Neuron (in vitro differentiated cells): ENCODE results near the gene NME7.
A peak's percentile ranks its signal among the peaks of the same experiment; 100 is the strongest.

ENCODE experiments used
- H2AFZ ChIP-seq: one replicate; pipeline ENCODE4 v1.6.1; 2013; ENCODE audit warnings: low read depth, mild to moderate bottlenecking, inconsistent platforms, low read length, moderate library complexity
- H3K27me3 ChIP-seq: one replicate; pipeline ENCODE4 v1.6.1; 2013; ENCODE audit warnings: low read length; ENCODE audit not compliant: insufficient read depth
- H3K36me3 ChIP-seq: one replicate; pipeline ENCODE4 v1.6.1; 2013; ENCODE audit warnings: low read length; ENCODE audit not compliant: insufficient read depth
- H3K4me1 ChIP-seq: one replicate; pipeline ENCODE4 v1.6.1; 2013; ENCODE audit warnings: low read length; ENCODE audit not compliant: insufficient read depth
- H3K4me3 ChIP-seq: 2 replicates; pipeline ENCODE4 v1.5.1; 2013; ENCODE audit warnings: mild to moderate bottlenecking, low read length, moderate library complexity
- H3K9me3 ChIP-seq: one replicate; pipeline ENCODE4 v1.6.1; 2013; ENCODE audit warnings: low read length

Gene NME7

DNA sequence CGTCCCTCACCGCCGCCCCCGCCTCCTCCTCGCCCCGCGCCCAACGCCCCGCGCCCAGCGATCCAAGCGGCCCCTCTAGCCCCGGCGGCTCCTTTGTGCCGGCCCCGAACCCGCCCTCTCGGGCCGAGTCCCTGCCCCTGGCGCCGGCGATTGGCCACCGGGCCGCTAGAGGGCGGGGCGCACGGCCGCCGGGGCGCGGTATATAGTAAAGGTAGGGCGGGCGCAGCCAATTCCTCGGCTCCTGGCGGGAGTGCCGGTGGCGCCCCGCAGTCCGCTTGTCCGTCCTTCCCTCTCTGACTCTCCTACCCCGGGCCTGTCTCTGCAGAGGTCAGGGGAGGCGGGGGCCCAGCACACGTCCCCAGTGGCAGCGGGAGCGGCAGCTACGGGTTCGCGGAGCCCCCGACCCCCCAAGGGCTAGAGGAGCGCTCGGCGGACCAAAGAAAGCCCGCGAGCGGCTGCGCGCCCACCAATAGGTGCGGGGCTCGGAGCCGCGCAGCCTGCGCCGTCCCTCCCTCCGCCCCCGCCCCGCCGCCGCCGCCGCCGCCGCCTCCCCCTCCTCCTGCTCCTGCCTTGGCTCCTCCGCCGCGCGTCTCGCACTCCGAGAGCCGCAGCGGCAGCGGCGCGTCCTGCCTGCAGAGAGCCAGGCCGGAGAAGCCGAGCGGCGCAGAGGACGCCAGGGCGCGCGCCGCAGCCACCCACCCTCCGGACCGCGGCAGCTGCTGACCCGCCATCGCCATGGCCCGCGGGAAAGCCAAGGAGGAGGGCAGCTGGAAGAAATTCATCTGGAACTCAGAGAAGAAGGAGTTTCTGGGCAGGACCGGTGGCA is 261.3 kb downstream of the NME7 start, which contains the start of gene ATP1B1:
Gene ATP1B1, plus strand, starts transcription at position 596 of the 826 bp plus-strand sequence. Its CDS starts 140 bp downstream, at position 736.
- H3K9me3 ChIP-seq: no peaks in the 10 kb centered on the region
- peak within 1 kb of the TSS; percentile 80 for H2AFZ ChIP-seq
- no peaks in the 10 kb centered on the region for H3K27me3 ChIP-seq
- peaks cover 3% of the 10 kb centered on the region for H3K36me3 ChIP-seq
- peaks cover 51% of the 10 kb centered on the region for H3K4me1 ChIP-seq
- peak within 1 kb of the TSS; percentile 62 for H3K4me3 ChIP-seq

DNA sequence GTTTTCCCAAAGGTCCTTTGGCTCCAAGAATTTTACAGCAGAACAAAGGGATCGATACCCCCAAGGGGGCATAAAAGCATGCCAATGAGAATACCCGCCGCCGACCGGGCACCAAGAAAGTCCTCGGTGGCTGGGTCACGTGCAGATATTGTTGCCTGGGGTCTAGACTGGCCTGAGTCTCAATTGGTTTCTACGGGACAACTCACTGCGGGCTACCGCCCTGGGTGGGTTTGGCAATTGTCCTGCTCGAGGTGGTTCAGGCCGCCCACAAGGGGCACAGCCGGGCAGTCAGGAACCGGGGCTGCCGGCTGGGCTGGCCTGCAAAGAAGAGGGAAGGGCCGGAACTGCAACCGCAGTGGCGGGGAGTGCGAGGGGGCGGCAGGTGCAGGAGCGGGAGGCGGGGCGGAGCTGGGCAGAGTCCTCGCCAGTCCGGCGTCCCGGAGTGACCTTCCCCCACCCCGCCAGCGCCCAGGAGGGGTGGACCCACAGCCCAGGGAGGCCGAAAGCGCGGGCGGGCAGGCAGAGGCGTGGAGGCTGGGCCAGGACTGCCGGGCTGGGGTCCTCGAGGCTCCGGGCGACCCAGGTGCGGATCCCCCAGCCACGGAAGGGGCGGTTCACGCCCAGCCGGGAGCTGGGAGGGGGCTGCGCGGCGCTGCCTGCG is 262.0 kb downstream of the NME7 start:
- Histone ChIP-seq H3K4me3 (peak overlapping the region; percentile 62), H3K9me3 (no peaks in the 10 kb centered on the region), H2AFZ (peak overlapping the region; percentile 80), H3K4me1 (peaks cover 48% of the 10 kb centered on the region), H3K27me3 (no peaks in the 10 kb centered on the region), H3K36me3 (no peaks in the 10 kb centered on the region)

- H3K9me3 ChIP-seq: no peaks in the 10 kb centered on the region
- H3K4me1 ChIP-seq: peaks cover 43% of the 10 kb centered on the region
- peak overlapping the region; percentile 80 for H2AFZ ChIP-seq
- no peaks in the 10 kb centered on the region for H3K36me3 ChIP-seq
- peak overlapping the region; percentile 62 for H3K4me3 ChIP-seq
- no peaks in the 10 kb centered on the region for H3K27me3 ChIP-seq
Measured at GRCh38 chr1:169105087-169105433, 262.5 kb downstream of the NME7 start.

- H3K27me3 ChIP-seq: no peaks in the 10 kb centered on the region
- no peak overlapping the region for H3K4me3 ChIP-seq
- H2AFZ ChIP-seq: no peak overlapping the region
- no peaks in the 10 kb centered on the region for H3K9me3 ChIP-seq
- peaks cover 27% of the 10 kb centered on the region for H3K4me1 ChIP-seq
- no peaks in the 10 kb centered on the region for H3K36me3 ChIP-seq
Measured at GRCh38 chr1:169103480-169103893, 264.1 kb downstream of the NME7 start.

DNA sequence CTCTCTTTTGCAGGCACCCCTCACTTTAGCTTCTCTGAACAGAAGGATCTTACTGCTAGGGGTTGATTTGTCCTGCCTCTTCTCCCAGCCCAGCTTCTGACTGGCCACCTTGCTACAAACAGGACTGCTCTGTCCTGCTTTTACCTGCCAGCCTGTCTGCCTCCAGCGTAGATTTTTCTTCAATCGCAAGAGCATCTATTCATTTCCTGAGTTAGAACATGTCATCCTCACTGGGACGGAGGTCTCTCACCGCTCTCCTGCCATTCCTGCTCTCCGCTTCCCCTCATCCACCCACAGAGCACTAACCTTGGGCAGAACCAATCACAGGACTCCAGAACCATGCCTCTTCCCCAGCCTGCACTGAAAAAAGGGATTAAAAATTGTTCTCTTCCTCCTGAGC is 264.6 kb downstream of the NME7 start:
- Histone ChIP-seq H3K36me3 (no peaks in the 10 kb centered on the region), H3K9me3 (no peaks in the 10 kb centered on the region), H3K4me1 (peaks cover 22% of the 10 kb centered on the region), H3K27me3 (no peaks in the 10 kb centered on the region), H2AFZ (no peak overlapping the region), H3K4me3 (no peak overlapping the region)

GRCh38 chr1:169102567-169102966 is 265.0 kb downstream of the NME7 start:
- H3K9me3 ChIP-seq: no peaks in the 10 kb centered on the region
- H2AFZ ChIP-seq: no peak overlapping the region
- peaks cover 18% of the 10 kb centered on the region for H3K4me1 ChIP-seq
- no peaks in the 10 kb centered on the region for H3K36me3 ChIP-seq
- no peaks in the 10 kb centered on the region for H3K27me3 ChIP-seq
- no peak overlapping the region for H3K4me3 ChIP-seq

- no peaks in the 10 kb centered on the region for H3K36me3 ChIP-seq
- peaks cover 18% of the 10 kb centered on the region for H3K4me1 ChIP-seq
- H3K27me3 ChIP-seq: no peaks in the 10 kb centered on the region
- no peaks in the 10 kb centered on the region for H3K9me3 ChIP-seq
- no peak overlapping the region for H3K4me3 ChIP-seq
- no peak overlapping the region for H2AFZ ChIP-seq
Measured at GRCh38 chr1:169100651-169101088, 266.9 kb downstream of the NME7 start.

- Histone ChIP-seq H3K36me3 (no peaks in the 10 kb centered on the region), H2AFZ (no peak overlapping the region), H3K4me1 (peaks cover 14% of the 10 kb centered on the region), H3K9me3 (no peaks in the 10 kb centered on the region), H3K4me3 (no peak overlapping the region), H3K27me3 (no peaks in the 10 kb centered on the region)
Measured at GRCh38 chr1:169100208-169100607, 267.4 kb downstream of the NME7 start.

DNA sequence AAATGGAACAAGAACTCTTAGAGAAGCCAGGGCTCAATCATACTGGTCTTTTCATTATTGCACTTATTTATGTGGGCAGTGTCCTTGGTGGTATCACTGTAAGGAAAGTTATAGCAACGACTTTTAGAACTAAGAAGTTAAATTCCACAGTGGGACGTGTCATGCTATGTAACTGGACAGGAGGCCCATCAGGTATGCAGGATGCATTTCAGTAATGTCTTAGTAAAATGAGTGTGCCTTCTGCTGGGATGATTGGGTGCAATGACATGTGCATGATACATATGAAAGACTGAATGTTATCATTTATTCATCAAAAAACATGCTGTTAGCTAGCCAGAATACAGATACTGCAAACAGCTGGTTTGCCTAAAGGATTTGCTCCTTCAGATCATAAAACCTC is 268.0 kb downstream of the NME7 start:
- Histone ChIP-seq H3K27me3 (no peaks in the 10 kb centered on the region), H3K9me3 (no peaks in the 10 kb centered on the region), H3K36me3 (no peaks in the 10 kb centered on the region), H3K4me3 (no peak overlapping the region), H3K4me1 (peaks cover 11% of the 10 kb centered on the region), H2AFZ (no peak overlapping the region)

DNA sequence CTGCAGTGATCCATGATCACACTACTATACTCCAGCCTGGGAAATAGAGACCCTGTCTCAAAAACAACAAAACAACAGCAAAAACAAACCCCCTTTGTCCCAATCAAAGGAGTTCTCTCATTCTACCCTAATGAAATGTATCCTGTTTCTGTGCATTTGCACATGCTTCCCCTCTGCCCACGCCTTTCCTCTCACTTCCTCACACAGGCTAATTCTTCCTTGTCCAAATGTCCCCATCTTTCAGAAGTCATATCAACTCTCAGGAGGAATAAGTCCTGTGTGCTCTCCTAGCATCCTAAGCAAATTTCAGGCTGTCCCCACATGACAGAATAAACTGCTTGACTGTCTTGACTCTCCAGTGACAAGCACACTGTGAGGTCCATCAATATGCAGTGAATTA is 269.2 kb downstream of the NME7 start:
- Histone ChIP-seq H3K4me1 (peaks cover 11% of the 10 kb centered on the region), H2AFZ (no peak overlapping the region), H3K4me3 (no peak overlapping the region), H3K27me3 (no peaks in the 10 kb centered on the region), H3K9me3 (no peaks in the 10 kb centered on the region), H3K36me3 (no peaks in the 10 kb centered on the region)

DNA sequence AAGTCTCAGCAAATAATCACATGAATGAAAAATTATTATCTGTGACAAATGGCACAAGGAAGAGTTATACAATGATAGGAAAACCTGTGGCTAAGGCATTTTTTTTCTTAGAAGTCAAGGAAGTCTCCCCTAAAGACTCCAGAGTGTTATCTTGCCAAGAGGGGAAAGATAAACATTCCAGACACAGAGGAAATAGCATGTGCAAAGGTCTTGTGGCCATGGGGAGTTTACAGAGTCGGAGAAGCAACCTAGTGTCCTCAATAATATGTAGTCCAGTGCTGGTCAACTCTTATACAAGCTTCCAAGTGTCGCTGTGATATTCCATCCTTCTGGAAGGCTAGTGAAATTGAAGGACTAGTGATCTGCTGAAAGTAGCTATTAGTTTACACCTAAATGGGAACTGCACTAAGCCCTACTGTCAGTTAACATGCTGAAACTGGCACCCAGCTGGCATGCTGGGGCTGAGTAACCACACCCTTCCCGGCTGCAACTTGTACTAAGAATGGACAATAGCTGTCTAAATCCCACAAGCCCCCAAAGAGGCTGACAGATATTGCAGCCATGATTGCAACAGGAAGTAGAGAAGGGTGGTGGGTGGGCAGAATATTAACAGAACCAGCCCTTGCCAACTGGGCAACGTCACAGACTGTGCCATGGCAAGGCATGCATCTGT is 272.6 kb downstream of the NME7 start:
- Histone ChIP-seq H3K27me3 (no peaks in the 10 kb centered on the region), H3K9me3 (no peaks in the 10 kb centered on the region), H3K36me3 (no peaks in the 10 kb centered on the region), H3K4me3 (no peak overlapping the region), H3K4me1 (no peaks in the 10 kb centered on the region), H2AFZ (no peak overlapping the region)

GRCh38 chr1:169092399-169092798 is 275.2 kb downstream of the NME7 start:
- Histone ChIP-seq H3K4me1 (no peaks in the 10 kb centered on the region), H2AFZ (no peak overlapping the region), H3K27me3 (no peaks in the 10 kb centered on the region), H3K4me3 (no peak overlapping the region), H3K9me3 (no peaks in the 10 kb centered on the region), H3K36me3 (no peaks in the 10 kb centered on the region)

DNA sequence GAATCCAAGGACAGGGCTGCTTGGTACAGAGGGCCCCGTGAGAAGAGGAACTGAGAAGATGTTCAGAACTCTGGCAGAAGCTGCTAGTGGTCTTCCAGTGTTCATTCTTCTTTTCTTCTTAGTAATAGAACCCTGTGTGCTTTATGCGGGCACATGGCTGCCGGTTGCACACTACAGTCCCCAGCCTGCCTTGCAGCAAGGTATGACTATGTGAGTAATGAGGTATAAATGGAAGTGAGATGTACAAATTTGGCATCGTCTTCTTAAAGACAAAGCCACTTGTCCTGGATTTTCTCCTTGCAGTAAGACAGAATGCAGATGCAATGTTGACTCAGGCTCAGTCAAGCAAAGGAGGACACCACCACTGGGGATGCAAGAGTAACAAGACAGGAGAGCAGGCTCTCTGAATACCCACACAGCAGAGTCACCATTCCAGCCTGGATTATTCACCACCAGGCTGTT is 276.1 kb downstream of the NME7 start:
- Histone ChIP-seq H2AFZ (no peak overlapping the region), H3K27me3 (no peaks in the 10 kb centered on the region), H3K9me3 (no peaks in the 10 kb centered on the region), H3K36me3 (no peaks in the 10 kb centered on the region), H3K4me1 (peaks cover 5% of the 10 kb centered on the region), H3K4me3 (no peak overlapping the region)
